GM12875 (cell line): ENCODE results near the gene PIM3.
A peak's percentile ranks its signal among the peaks of the same experiment; 100 is the strongest.

ENCODE experiments used
- H3K4me3 ChIP-seq: one replicate; pipeline ENCODE4 v1.5.1; 2011; ENCODE audit warnings: low read depth, low read length, control low read depth
- CTCF ChIP-seq: IDR thresholded peaks from 2 replicates; pipeline ENCODE4 v1.5.1; 2011; ENCODE audit warnings: low read depth, mild to moderate bottlenecking, control low read depth, inconsistent platforms, low read length, moderate library complexity, borderline replicate concordance; ENCODE audit not compliant: insufficient read depth

The PIM3 gene

GRCh38 chr22:49934160-49934890 is 26.2 kb upstream of the PIM3 start:
- H3K4me3 ChIP-seq, result peak overlapping the region; percentile 68
- no peak for TF ChIP-seq CTCF

DNA sequence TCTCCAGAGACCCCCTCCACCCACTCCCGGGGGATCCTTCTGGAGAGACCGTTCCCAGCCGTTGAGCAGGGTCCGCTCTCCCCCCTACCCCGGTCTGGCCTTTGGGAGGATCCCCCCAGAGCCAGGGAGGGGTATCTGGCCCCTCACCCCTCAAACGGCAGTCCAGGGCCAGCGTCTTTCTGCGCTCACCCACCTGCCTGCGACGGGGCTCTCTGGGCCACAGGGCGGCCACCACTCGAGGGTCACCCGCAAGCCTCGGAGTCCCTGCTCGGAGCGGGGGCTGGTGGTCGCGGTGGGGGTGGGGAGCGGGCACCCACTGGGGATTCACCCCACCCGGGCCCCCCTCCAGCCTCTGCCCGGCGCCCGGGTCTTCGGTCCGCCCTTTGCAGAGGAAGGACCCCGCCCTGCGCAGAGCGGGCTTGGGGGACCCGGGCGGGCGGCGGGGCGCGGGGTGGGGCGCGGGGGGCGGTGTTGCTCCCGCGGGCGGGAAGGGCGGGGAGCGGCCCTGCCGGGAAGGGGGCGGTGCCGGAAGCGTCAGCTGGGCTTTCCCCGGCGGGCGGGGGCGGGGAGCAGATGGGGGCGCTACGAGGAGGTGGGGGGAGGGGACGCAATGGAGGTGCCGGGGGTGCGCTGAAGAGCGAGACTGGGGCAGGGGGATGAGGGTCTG is 25.5 kb upstream of the PIM3 start:
- no peak for TF ChIP-seq CTCF
- peak overlapping the region; percentile 68 for H3K4me3 ChIP-seq

DNA sequence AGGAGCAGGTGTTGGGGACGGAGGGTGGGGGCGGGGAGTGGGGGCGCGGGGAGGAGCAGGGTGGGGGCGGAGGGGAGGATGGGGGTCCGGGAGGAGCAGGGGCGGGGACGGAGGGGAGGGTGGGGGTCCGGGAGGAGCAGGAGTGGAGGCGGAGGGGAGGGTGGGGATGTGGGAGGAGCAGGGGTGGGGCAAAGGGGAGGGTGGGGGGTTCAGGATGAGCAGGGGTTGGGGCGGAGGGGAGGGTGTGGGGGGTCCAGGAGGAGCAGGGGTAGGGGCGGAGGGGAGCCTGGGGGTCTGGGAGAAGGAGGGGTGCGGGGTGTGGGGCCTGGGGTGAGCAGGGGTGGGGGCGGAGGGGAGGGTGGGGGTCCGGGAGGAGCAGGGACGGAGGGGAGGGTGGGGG is 25.0 kb upstream of the PIM3 start:
- no peak overlapping the region for H3K4me3 ChIP-seq
- no peak for TF ChIP-seq CTCF

DNA sequence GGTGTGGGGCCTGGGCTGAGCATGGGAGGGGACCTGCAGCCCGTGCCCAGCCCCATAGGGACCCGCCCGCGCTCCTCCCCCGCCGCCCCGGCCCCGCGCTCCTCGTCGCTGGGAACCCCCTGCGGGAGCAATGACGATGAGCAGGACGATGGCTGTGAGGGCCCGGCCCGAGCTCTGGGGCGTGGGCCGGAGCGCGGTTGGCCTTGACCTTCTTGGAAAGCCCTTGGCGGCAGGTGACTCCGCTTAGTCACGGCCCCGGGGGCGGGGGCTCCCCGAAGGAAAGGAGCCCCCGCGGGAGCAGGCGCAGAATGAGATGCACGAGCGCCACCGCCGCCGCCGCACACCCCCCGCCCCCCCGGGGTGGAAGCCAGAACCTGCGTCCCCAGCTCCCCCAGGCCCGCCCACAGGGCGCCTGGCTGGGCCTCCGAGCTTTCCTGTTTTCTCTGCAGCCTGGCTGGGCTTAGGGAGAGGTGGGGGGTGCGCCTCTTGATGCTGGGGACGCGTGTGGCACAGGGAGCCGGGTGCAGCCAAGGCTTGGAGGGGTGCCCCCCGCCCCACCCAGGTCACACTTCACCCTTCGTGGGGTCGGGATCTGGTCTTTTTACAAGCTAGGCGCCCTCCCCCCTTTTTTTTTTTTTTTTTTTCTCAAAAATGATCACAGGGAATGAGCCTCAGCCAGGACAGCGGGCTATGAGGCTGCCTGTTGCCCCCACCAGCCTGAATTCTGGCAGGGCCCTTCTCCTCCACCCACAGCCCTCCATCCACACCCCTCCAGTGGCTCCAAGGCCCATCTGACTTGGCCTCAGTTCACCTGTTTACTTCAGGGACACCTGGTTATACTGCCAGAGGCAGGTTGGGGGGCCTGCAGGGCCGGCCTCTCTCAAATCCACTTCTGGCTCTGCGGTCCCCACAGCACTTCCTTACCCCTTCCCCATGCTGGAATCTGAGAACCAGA is 24.3 kb upstream of the PIM3 start:
- H3K4me3 ChIP-seq, result peak overlapping the region; percentile 31
- TF ChIP-seq CTCF, result no peak

DNA sequence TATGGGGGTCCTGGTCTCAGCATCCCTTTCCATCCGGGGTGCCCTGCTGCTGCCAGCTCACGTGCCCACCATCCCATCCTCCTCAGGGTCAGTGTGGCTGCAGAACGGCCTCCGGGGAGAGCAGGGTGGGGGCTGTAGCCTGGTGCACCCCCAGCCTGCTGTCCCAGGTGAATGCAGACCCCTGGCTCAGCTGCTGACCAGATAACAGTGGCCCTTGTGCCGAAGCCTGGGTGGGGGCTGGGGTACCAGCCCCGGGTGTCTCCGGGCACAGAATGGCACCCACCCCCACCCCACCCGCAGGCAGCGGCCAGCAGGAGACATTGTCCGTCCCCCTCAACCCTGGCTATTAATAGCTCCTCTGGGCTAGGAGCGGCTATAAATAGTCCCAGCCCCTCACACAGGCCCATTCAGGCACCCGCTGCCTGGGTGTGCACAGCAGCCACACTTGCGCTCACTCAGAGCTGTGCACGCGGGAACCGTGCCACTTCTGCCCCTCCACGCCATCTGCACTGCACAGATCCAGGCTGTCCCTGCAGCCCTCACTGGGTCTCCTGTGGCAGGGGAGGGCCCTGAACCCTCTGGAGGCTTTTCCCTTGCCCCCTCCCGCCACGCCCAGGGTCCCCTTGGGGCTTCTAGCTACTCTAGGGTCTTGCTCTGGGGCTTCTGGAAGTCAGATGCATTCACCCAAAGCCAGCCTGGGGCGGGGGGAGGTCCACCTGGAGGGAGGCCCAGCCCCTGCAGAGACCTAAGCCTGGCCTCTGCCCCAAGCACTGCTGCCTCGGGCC is 23.4 kb upstream of the PIM3 start:
- no peak for TF ChIP-seq CTCF
- no peak overlapping the region for H3K4me3 ChIP-seq

DNA sequence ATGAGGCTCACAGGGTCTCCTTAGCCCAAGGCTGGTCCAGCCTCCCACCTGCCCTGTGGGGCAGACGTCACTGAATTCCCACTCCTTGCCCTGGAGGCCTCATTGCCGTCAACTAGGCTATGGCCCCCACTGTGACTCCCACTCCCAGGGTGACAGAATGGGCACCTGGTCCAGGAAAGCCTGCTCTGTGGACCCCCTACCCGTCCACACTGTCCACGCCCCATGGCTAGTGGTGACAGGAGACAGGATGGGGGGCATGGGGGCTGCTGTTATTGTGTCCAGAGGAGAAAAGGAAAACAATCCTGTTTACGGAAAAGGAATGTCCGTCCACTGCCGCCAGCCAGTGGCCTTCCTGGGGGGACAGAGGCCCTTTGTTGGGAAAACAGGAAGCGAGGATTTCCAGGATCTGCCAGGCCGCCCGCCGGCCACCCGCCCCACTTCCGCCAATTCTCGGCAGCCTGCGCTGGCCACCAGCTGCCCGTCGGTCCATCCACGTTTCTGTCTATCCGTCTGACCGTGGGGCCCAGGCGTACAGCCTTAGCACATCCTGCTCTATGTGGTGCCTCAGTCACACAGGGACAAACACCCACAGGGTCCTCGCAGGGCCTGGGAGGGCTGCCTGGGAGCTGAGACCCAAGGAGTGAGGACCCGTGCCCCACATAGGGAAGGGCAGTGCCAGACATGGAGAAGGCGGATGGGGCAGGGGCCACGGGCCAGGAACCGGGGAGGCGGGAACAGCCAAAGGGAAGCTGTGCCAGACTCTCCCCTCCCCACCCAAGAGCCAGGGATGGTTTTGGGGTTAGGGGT is 22.6 kb upstream of the PIM3 start:
- no peak overlapping the region for H3K4me3 ChIP-seq
- no peak for TF ChIP-seq CTCF
